Ramos (cell line): ENCODE data around the gene LUZP1.

Source experiments
- in situ Hi-C: fragments of 300-500 bp; cut with MboI; formaldehyde crosslinking; loops from one replicate; pipeline ENCODE4 v1.14.3; 2022; ENCODE audit warnings: low sequenced_read_pairs; ENCODE audit not compliant: unreplicated experiment

Gene LUZP1

GRCh38 chr1:23097316-23097715 lies 71.3 kb downstream of the LUZP1 start:
- in situ Hi-C loops = loop anchor here (5.0 kb wide), 1 partner anchor 90 kb away; no protein-coding TSS in a partner anchor

- in situ Hi-C loops = no loop called here
Observed at GRCh38 chr1:23092447-23092846, 76.2 kb downstream of the LUZP1 start.

GRCh38 chr1:23091545-23091944 lies 77.1 kb downstream of the LUZP1 start:
- in situ Hi-C loops = no loop called here

GRCh38 chr1:23090056-23090455 lies 78.6 kb downstream of the LUZP1 start:
- in situ Hi-C loops = no loop called here

GRCh38 chr1:23088027-23088426 lies 80.6 kb downstream of the LUZP1 start:
- in situ Hi-C loops = no loop called here

- in situ Hi-C loops = no loop called here
Observed at GRCh38 chr1:23085696-23086095, 83.0 kb downstream of the LUZP1 start.

- in situ Hi-C loops = no loop called here
Observed at GRCh38 chr1:23084880-23085279, 83.8 kb downstream of the LUZP1 start.

- in situ Hi-C loops = no loop called here
Observed at GRCh38 chr1:23083714-23084480, 84.8 kb downstream of the LUZP1 start.

DNA sequence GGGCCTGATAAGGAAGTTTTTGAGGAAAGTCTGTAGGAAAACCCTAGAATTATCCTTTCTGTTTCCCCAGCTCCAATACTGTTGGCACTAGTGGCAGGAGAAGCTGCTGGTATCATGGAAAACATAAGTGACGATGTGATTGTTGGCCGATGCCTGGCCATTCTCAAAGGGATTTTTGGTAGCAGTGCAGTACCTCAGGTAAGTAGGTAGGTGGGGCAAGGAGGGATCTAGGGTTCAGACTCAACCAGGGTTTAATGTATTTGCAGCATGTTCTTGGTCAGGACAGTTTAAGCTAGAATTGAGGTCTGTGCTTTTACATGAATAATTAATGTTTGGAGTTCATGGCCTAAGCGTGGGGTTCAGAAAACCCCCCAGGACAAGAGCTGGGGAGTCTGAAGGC lies 87.3 kb downstream of the LUZP1 start:
- in situ Hi-C loops = no loop called here

DNA sequence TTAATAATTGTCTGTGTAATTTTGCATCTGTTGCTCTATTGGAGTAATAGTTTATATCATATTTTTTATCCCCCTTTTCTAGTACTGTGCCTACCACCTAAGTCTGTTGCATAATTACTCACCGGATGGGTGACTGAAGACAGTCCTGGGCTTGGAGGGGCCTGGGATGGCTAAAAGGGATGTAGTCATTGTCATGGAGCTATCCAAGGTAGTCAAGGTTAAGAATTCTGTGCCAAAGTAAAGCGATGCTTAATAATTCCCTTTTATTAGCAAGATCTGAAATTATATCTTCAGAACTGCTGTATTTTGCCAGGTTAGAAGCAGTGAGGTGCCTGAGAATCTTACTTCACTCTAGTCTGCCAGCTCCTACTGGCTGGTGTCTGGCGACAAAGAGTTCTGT lies 87.8 kb downstream of the LUZP1 start:
- in situ Hi-C loops = no loop called here

DNA sequence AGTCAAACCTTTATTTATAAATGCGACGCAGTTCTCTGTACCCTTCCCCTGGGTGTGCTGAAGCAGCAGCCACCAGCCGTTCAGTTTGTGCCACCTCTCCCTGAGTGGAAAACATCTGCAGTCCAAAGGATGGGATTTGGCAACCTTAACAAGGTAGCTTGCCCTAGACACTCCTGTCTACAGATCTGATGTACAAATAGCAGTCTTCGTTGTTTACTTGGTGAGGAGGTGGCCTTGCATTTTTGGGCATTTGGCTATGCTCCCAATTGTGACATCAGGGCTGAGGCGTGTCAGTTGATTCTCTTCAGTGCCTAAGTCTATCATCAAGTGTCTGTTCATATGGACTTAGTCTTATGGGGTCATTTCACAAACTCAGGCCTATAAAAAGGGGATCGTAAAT lies 89.6 kb downstream of the LUZP1 start:
- in situ Hi-C loops = no loop called here

GRCh38 chr1:23074012-23074411 lies 94.6 kb downstream of the LUZP1 start:
- in situ Hi-C loops = no loop called here

DNA sequence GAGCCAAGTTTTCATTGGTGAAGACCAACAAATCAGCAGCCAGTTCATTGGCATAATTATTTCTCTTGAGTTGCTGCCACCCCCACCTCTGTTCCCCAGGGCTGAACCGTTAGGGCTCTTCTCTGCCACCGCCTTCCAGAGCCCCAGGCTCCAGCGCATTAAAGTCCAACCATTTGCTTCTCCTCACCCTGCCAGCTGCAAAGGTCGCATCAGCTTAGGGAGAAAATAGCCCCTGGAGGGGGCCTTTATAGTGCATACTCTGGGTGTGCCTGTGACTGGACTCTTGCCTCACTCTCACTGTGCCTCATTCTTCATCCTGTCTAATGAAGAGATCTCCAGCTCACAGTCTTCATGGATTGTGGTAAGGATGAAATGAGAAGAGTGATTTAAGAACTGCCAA lies 99.0 kb downstream of the LUZP1 start:
- in situ Hi-C loops = no loop called here

- in situ Hi-C loops = no loop called here
Observed at GRCh38 chr1:23069149-23069548, 99.5 kb downstream of the LUZP1 start.

DNA sequence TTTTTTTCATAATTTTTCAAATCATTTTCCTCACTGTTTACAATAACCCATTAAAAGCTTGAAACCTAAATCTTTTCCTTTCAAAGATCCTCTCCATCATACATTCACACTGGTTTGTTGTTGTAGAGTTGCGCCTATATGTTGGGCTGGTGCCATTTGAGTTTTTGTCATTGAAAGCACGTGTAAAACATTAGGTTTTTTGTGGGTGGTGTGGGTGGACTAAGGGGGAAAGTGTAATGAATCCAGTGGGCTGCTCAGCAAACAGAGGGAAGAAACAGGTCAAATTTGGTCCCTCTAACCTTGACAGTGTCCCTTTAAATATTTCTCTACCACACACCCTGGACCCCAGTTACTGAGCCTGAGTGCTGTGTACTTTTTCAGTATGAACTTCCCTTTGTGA lies 102.6 kb downstream of the LUZP1 start:
- in situ Hi-C loops = no loop called here

GRCh38 chr1:23065385-23065784 lies 103.3 kb downstream of the LUZP1 start:
- in situ Hi-C loops = no loop called here

- in situ Hi-C loops = no loop called here
Observed at GRCh38 chr1:23062271-23062670, 106.4 kb downstream of the LUZP1 start.

- in situ Hi-C loops = no loop called here
Observed at GRCh38 chr1:23057301-23057700, 111.4 kb downstream of the LUZP1 start.

- in situ Hi-C loops = no loop called here
Observed at GRCh38 chr1:23051290-23051909, 117.3 kb downstream of the LUZP1 start.

- in situ Hi-C loops = no loop called here
Observed at GRCh38 chr1:23050201-23050600, 118.5 kb downstream of the LUZP1 start.

DNA sequence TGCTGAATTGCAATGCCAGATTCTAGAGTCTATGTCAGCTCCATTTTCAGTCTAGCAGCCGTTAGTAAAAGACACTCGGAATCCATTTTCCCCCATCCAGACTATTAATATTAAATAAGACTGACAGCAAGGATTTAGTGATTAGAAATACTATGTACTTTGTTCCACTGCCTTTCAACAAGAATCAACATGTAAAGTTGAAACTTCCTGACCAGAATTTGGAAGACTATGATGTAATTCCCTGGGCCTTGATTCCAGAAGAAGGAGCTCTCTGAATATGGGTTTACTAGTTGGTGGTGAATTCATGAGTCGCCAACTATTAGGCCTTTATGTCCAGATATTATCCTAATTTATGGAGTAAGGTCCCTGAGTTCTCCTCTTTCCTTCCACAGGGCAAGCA lies 124.6 kb downstream of the LUZP1 start:
- in situ Hi-C loops = no loop called here

DNA sequence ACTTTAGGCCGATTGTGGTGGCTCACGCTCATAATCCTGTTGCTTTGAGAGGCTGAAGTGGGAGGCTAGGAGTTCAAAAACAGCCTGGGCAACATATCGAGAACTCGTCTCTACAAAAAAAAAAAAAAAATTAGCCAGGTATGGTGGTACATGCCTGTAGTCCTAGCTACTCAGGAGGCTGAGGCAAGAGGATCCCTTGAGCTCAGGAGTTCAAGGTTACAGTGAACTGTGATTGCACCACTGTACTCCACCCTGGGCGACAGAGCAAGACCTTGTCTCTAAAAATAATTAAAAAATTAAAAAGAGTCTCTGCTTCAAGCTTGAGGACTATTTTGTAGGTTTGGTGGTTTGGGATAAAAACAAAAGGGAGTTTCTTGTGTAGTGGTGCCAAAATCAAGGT lies 128.1 kb downstream of the LUZP1 start:
- in situ Hi-C loops = no loop called here
